Hepatocyte (in vitro differentiated cells): ENCODE measurements around the gene OMD. TPM values are rescaled to one million over a fixed set of nuclear protein-coding genes. Genes with fewer than 3 reads are reported as not detected.

Source experiments
- DNase-seq: peaks from one replicate; pipeline ENCODE4 v3.0.0-alpha.2; 2016; ENCODE audit warnings: low spot score
- H2AFZ ChIP-seq: fragments of 200-600 bp; sonication (generic); 2 replicates; pipeline ENCODE4 v1.6.0; 2016; ENCODE audit warnings: antibody characterized with exemption, mild to moderate bottlenecking
- H3K27ac ChIP-seq: fragments of 200-600 bp; sonication (generic); 2 replicates; pipeline ENCODE4 v1.5.1; 2016; ENCODE audit warnings: mild to moderate bottlenecking
- H3K27me3 ChIP-seq: fragments of 200-600 bp; sonication (generic); 2 replicates; pipeline ENCODE4 v1.6.1; 2016
- H3K36me3 ChIP-seq: fragments of 200-600 bp; sonication (generic); replicated peaks from 2 replicates; pipeline ENCODE4 v1.5.1; 2016; ENCODE audit warnings: low read depth; ENCODE audit not compliant: insufficient read depth
- H3K4me1 ChIP-seq: fragments of 200-600 bp; sonication (generic); 2 replicates; pipeline ENCODE4 v1.5.1; 2016; ENCODE audit warnings: mild to moderate bottlenecking, moderate library complexity; ENCODE audit not compliant: insufficient read depth
- H3K4me2 ChIP-seq: fragments of 200-600 bp; sonication (generic); 2 replicates; pipeline ENCODE4 v1.6.0; 2016
- H3K4me3 ChIP-seq: fragments of 200-600 bp; sonication (generic); 2 replicates; pipeline ENCODE4 v1.5.1; 2016; ENCODE audit warnings: mild to moderate bottlenecking
- H3K79me2 ChIP-seq: fragments of 200-600 bp; sonication (generic); 2 replicates; pipeline ENCODE4 v1.6.0; 2017; ENCODE audit warnings: mild to moderate bottlenecking
- H3K9me2 ChIP-seq: fragments of 200-600 bp; sonication (generic); replicated peaks from 2 replicates; pipeline ENCODE4 v1.6.0; 2017; ENCODE audit warnings: mild to moderate bottlenecking; ENCODE audit not compliant: insufficient read depth
- H3K9me3 ChIP-seq: fragments of 200-600 bp; sonication (generic); 2 replicates; pipeline ENCODE4 v1.5.1; 2016; ENCODE audit warnings: low read depth, mild to moderate bottlenecking
- H4K20me1 ChIP-seq: fragments of 200-600 bp; sonication (generic); 2 replicates; pipeline ENCODE4 v1.6.0; 2016; ENCODE audit warnings: mild to moderate bottlenecking; ENCODE audit not compliant: insufficient read depth, poor library complexity, severe bottlenecking
- EZH2 ChIP-seq: fragments of 200-600 bp; sonication (generic); IDR thresholded peaks from 2 replicates; pipeline ENCODE4 v1.6.1; 2016; ENCODE audit warnings: antibody characterized with exemption, mild to moderate bottlenecking, borderline replicate concordance
- EZH2phosphoT487 ChIP-seq: fragments of 200-600 bp; sonication (generic); IDR thresholded peaks from one replicate; pipeline ENCODE4 v1.6.1; 2018; ENCODE audit warnings: antibody characterized with exemption, mild to moderate bottlenecking, low read depth, moderate library complexity; ENCODE audit not compliant: unreplicated experiment, severe bottlenecking
- WGBS: methylation state at CpG from one replicate; pipeline ENCODE4 v1.1.6; 2016; ENCODE audit warnings: low lambda C conversion rate; ENCODE audit errors: missing lambda C conversion rate; 5-methylcytosine and 5-hydroxymethylcytosine counted together
- polyA plus RNA-seq: library from polyadenylated mRNA; unstranded; fragments of >200 nt; fragmentation: Nextera tagmentation; extraction: Ambion mirVana; gene quantifications from 2 replicates; pipeline ENCODE4 v1.2.1, GENCODE V29; 2016
- total RNA-seq: library from RNA; depleted of rRNA; stranded (reverse); fragments of >200 nt; gene quantifications from 2 replicates; pipeline ENCODE4 v1.2.3, GENCODE V29; 2014
- TF ChIP-seq, protein P1 (sequence below): fragments of 200-600 bp; sonication (generic); IDR thresholded peaks from 2 replicates; pipeline ENCODE4 v1.5.1; 2016; ENCODE audit warnings: antibody characterized with exemption, mild to moderate bottlenecking; ENCODE audit not compliant: poor library complexity

OMD gene
- total RNA-seq (0.17 and 0.28 TPM in 2 replicates), polyA plus RNA-seq (0.18 and 0.47 TPM in 2 replicates)

- H3K27ac ChIP-seq = peak within 1 kb of the TSS; percentile 48
- H3K36me3 ChIP-seq = no peaks in the 10 kb centered on the region
- 71% methylated on average over 1 of the region's 1 CpG for WGBS
- no peaks in the 10 kb centered on the region for H4K20me1 ChIP-seq
- no peak within 1 kb of the TSS for H3K4me2 ChIP-seq
- no peak for DNase-seq
- TF ChIP-seq EZH2 = no peak
- TF ChIP-seq, protein P1, sequence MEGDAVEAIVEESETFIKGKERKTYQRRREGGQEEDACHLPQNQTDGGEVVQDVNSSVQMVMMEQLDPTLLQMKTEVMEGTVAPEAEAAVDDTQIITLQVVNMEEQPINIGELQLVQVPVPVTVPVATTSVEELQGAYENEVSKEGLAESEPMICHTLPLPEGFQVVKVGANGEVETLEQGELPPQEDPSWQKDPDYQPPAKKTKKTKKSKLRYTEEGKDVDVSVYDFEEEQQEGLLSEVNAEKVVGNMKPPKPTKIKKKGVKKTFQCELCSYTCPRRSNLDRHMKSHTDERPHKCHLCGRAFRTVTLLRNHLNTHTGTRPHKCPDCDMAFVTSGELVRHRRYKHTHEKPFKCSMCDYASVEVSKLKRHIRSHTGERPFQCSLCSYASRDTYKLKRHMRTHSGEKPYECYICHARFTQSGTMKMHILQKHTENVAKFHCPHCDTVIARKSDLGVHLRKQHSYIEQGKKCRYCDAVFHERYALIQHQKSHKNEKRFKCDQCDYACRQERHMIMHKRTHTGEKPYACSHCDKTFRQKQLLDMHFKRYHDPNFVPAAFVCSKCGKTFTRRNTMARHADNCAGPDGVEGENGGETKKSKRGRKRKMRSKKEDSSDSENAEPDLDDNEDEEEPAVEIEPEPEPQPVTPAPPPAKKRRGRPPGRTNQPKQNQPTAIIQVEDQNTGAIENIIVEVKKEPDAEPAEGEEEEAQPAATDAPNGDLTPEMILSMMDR = no peak
- no peak for TF ChIP-seq EZH2phosphoT487
- no peaks in the 10 kb centered on the region for H3K27me3 ChIP-seq
- no peaks in the 10 kb centered on the region for H3K9me2 ChIP-seq
- H3K9me3 ChIP-seq = no peaks in the 10 kb centered on the region
- no peaks in the 10 kb centered on the region for H3K79me2 ChIP-seq
- no peak within 1 kb of the TSS for H2AFZ ChIP-seq
- H3K4me1 ChIP-seq = peaks cover 8% of the 10 kb centered on the region
- H3K4me3 ChIP-seq = no peak within 1 kb of the TSS
These were observed at the start of gene OMD for GRCh38 chr9:92424340-92424739. Gene OMD, minus strand, starts transcription at chr9:92424471. Its CDS starts 6,913 bp downstream, at chr9:92417558.

- 96% methylated on average over 2 of the region's 2 CpGs for WGBS
- Histone ChIP-seq H3K9me3 (no peaks in the 10 kb centered on the region), H3K27ac (no peak overlapping the region), H2AFZ (no peak overlapping the region), H3K4me2 (no peak overlapping the region), H3K36me3 (no peaks in the 10 kb centered on the region), H4K20me1 (no peaks in the 10 kb centered on the region), H3K79me2 (no peaks in the 10 kb centered on the region), H3K4me3 (no peak overlapping the region), H3K27me3 (no peaks in the 10 kb centered on the region), H3K4me1 (no peaks in the 10 kb centered on the region), H3K9me2 (no peaks in the 10 kb centered on the region)
- no peak for DNase-seq
- TF ChIP-seq, protein P1 = no peak
- TF ChIP-seq EZH2 (no peak), EZH2phosphoT487 (no peak)
These were observed 43.9 kb upstream of the OMD start for GRCh38 chr9:92468206-92468605.

GRCh38 chr9:92467511-92467910 lies 43.2 kb upstream of the OMD start:
- Histone ChIP-seq H3K36me3 (no peaks in the 10 kb centered on the region), H3K4me2 (no peak overlapping the region), H3K27ac (no peak overlapping the region), H4K20me1 (no peaks in the 10 kb centered on the region), H3K9me3 (no peaks in the 10 kb centered on the region), H3K27me3 (no peaks in the 10 kb centered on the region), H3K4me1 (no peaks in the 10 kb centered on the region), H3K9me2 (no peaks in the 10 kb centered on the region), H3K4me3 (no peak overlapping the region), H3K79me2 (no peaks in the 10 kb centered on the region), H2AFZ (no peak overlapping the region)
- 90% methylated on average over 2 of the region's 2 CpGs for WGBS
- no peak for TF ChIP-seq EZH2phosphoT487
- TF ChIP-seq, protein P1 = no peak
- no peak for TF ChIP-seq EZH2
- no peak for DNase-seq

GRCh38 chr9:92467041-92467440 lies 42.8 kb upstream of the OMD start:
- H3K36me3 ChIP-seq = no peaks in the 10 kb centered on the region
- H2AFZ ChIP-seq = no peak overlapping the region
- no peaks in the 10 kb centered on the region for H3K9me3 ChIP-seq
- no peak overlapping the region for H3K27ac ChIP-seq
- H3K27me3 ChIP-seq = no peaks in the 10 kb centered on the region
- H3K79me2 ChIP-seq = no peaks in the 10 kb centered on the region
- 80% methylated on average over 1 of the region's 1 CpG for WGBS
- H3K4me2 ChIP-seq = no peak overlapping the region
- H4K20me1 ChIP-seq = no peaks in the 10 kb centered on the region
- TF ChIP-seq, protein P1 = no peak
- TF ChIP-seq EZH2phosphoT487 = no peak
- no peaks in the 10 kb centered on the region for H3K9me2 ChIP-seq
- no peaks in the 10 kb centered on the region for H3K4me1 ChIP-seq
- H3K4me3 ChIP-seq = no peak overlapping the region
- DNase-seq = no peak
